Measurements from ENCODE around the gene PRMT1. TPM values are rescaled to one million over a fixed set of nuclear protein-coding genes. Genes with fewer than 3 reads are reported as not detected.
"Not testable (repeated sequence)": the region's sequence is repeated elsewhere in the genome, so short reads cannot be mapped to it uniquely, and the experiment has no call there.

The PRMT1 gene
- polyA plus RNA-seq, 1 donor from 2014 or later = 610 TPM

DNA sequence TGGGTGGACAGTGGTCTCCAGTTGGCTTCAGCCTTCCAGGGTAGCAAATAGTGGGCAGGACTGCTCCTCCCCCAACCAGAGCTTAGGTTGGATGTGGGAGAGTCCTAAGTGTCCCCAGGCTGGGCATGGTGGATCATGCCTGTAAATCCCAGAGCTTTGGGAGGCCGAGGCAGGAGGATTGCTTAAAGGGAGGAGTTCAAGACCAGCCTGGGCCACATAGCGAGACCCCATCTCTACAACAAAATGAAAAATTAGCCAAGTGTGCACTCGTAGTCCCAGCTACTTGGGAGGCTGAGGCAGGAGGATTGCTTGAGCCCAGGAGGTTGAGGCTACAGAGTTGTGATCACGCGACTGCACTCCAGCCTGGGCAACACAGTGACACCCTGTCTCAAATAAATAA lies 44.5 kb upstream of the PRMT1 start:
- no peaks in the 10 kb centered on the region for H3K36me3 ChIP-seq (ENCODE audit: insufficient read depth, low read length)
- no peaks in the 10 kb centered on the region for H3K79me2 ChIP-seq (replicated peaks; ENCODE audit: insufficient read depth, low read length)

DNA sequence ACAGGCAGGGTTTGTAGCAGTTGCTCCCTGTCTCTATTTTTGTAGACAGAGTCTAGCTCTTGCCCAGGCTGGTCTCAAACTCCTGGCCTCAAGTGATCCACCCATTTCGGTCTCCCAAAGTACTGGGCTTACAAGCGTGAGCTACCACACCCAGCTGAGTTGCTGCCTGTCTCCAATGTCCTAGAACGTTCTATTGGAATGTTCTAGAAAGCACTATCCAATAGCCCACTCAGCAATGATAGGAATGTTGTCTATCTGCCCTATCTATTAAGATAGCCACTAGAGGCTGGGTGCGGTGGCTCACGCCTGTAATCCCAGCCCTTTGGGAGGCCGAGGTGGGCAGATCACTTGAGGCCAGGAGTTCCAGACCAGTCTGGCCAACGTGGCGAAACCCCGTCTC lies 43.8 kb upstream of the PRMT1 start:
- not testable (repeated sequence) for H3K9me2 ChIP-seq (ENCODE audit: insufficient read depth, low read length); H3K4me3 ChIP-seq (ENCODE audit: low read length); H4K20me1 ChIP-seq (ENCODE audit: insufficient read depth)

More for the DNA sequence above, 44.5 kb upstream of the PRMT1 start:
- no peak overlapping the region for H3K4me2 ChIP-seq (ENCODE audit: low read length)
- H3F3A ChIP-seq (ENCODE audit: insufficient read depth, low read length, poor library complexity, severe bottlenecking) = no peaks in the 10 kb centered on the region
- no peaks in the 10 kb centered on the region for H3K9me2 ChIP-seq (ENCODE audit: insufficient read depth, low read length)
- no peaks in the 10 kb centered on the region for H3K9me3 ChIP-seq (ENCODE audit: low read length)
- H3K27ac ChIP-seq (ENCODE audit: low read length) = no peak overlapping the region
- no peak overlapping the region for H3K4me3 ChIP-seq (ENCODE audit: low read length)
- H3K9ac ChIP-seq (ENCODE audit: low read length) = no peak overlapping the region
- H2AFZ ChIP-seq (ENCODE audit: low read depth, low read length) = no peak overlapping the region
- TF ChIP-seq, protein P1, sequence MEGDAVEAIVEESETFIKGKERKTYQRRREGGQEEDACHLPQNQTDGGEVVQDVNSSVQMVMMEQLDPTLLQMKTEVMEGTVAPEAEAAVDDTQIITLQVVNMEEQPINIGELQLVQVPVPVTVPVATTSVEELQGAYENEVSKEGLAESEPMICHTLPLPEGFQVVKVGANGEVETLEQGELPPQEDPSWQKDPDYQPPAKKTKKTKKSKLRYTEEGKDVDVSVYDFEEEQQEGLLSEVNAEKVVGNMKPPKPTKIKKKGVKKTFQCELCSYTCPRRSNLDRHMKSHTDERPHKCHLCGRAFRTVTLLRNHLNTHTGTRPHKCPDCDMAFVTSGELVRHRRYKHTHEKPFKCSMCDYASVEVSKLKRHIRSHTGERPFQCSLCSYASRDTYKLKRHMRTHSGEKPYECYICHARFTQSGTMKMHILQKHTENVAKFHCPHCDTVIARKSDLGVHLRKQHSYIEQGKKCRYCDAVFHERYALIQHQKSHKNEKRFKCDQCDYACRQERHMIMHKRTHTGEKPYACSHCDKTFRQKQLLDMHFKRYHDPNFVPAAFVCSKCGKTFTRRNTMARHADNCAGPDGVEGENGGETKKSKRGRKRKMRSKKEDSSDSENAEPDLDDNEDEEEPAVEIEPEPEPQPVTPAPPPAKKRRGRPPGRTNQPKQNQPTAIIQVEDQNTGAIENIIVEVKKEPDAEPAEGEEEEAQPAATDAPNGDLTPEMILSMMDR (IDR thresholded peaks at IDR 0.05; ENCODE audit: poor library complexity, severe bottlenecking) = no peak
- no peak for TF ChIP-seq SMC3 (conservative IDR thresholded peaks at IDR 0.05; ENCODE audit: poor library complexity)
- no peak for TF ChIP-seq EZH2 (IDR thresholded peaks at IDR 0.05; ENCODE audit: borderline replicate concordance, insufficient read depth, low read length, poor library complexity, severe bottlenecking)
- no peak for TF ChIP-seq TAF1 (IDR thresholded peaks at IDR 0.05; ENCODE audit: low read depth)
- no peak for TF ChIP-seq POLR2AphosphoS5 (IDR thresholded peaks at IDR 0.05)
- TF ChIP-seq MXI1 (conservative IDR thresholded peaks at IDR 0.05; ENCODE audit: poor library complexity, severe bottlenecking) = no peak
- no peak for TF ChIP-seq REST (IDR thresholded peaks at IDR 0.05; ENCODE audit: borderline replicate concordance)
- no peaks in the 10 kb centered on the region for H4K20me1 ChIP-seq (ENCODE audit: insufficient read depth)
- no peaks in the 10 kb centered on the region for H3K27me3 ChIP-seq (ENCODE audit: insufficient read depth, low read depth, low read length)

GRCh38 chr19:49635530-49636232 lies 41.4 kb upstream of the PRMT1 start:
- Histone ChIP-seq H3K4me2 (ENCODE audit: low read length) (no peak overlapping the region), H3K9me2 (ENCODE audit: insufficient read depth, low read length) (no peaks in the 10 kb centered on the region), H3K9ac (ENCODE audit: low read length) (no peak overlapping the region), H3K27ac (ENCODE audit: low read length) (no peak overlapping the region), H3K36me3 (ENCODE audit: insufficient read depth, low read length) (no peaks in the 10 kb centered on the region), H3K27me3 (ENCODE audit: insufficient read depth, low read depth, low read length) (no peaks in the 10 kb centered on the region), H3F3A (ENCODE audit: insufficient read depth, low read length, poor library complexity, severe bottlenecking) (peaks cover 2% of the 10 kb centered on the region), H3K9me3 (ENCODE audit: low read length) (no peaks in the 10 kb centered on the region), H4K20me1 (ENCODE audit: insufficient read depth) (no peaks in the 10 kb centered on the region), H2AFZ (ENCODE audit: low read depth, low read length) (no peak overlapping the region), H3K4me3 (ENCODE audit: low read length) (no peak overlapping the region), H3K79me2 (replicated peaks; ENCODE audit: insufficient read depth, low read length) (no peaks in the 10 kb centered on the region)
- TF ChIP-seq RAD21 (conservative IDR thresholded peaks at IDR 0.05) (no peak), POLR2AphosphoS5 (IDR thresholded peaks at IDR 0.05) (no peak), EZH2 (IDR thresholded peaks at IDR 0.05; ENCODE audit: borderline replicate concordance, insufficient read depth, low read length, poor library complexity, severe bottlenecking) (no peak), SMC3 (conservative IDR thresholded peaks at IDR 0.05; ENCODE audit: poor library complexity) (no peak), EP300 (conservative IDR thresholded peaks at IDR 0.05; ENCODE audit: poor library complexity, severe bottlenecking) (no peak), REST (IDR thresholded peaks at IDR 0.05; ENCODE audit: borderline replicate concordance) (no peak)
- TF ChIP-seq, protein P1 (IDR thresholded peaks at IDR 0.05; ENCODE audit: poor library complexity, severe bottlenecking) = no peak

More for the DNA sequence above, 43.8 kb upstream of the PRMT1 start:
- not testable (repeated sequence) for H3F3A ChIP-seq (ENCODE audit: insufficient read depth, low read length, poor library complexity, severe bottlenecking); H3K9me3 ChIP-seq (ENCODE audit: low read length); H3K4me2 ChIP-seq (ENCODE audit: low read length); H3K27me3 ChIP-seq (ENCODE audit: insufficient read depth, low read depth, low read length); H3K79me2 ChIP-seq (replicated peaks; ENCODE audit: insufficient read depth, low read length); H3K9ac ChIP-seq (ENCODE audit: low read length); H2AFZ ChIP-seq (ENCODE audit: low read depth, low read length); H3K36me3 ChIP-seq (ENCODE audit: insufficient read depth, low read length); H3K27ac ChIP-seq (ENCODE audit: low read length)
